ENCODE results near the gene MYO18A.
A peak's percentile ranks its signal among the peaks of the same experiment; 100 is the strongest.

MYO18A gene

DNA sequence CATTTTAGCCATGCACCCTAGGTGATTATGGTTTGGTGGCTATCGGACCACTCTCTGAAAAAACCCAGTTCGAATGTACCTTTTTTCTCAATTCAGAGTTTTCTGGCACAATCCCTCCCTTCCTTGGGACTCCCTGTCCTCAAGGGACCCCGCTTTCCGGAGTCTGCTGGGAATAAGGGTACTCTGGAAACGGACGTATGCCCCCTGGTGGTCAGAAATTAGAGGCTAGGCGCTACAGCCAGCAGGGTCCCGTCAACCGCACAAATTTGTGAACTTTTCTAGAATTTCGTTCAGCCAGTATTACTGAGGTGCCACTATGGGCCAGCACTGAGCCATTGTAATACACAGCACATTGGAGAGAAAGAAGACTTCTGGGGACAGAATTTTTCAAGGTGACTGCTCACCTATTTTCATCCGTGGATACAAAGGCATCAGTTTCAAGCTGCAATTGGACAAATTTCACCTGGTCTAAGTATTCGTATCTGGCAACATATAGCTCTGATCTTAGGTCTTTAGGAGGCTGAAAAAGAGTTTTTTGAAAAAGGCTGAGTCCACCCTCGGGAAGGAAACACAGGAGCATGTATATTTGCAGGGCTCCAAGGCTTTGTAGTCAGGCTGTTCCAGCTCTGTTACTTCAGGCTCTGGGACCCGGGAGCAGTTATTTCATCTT is 39.3 kb upstream of the MYO18A start:
- Histone ChIP-seq H3K27ac (ENCODE audit: extremely low read depth, low read depth, low read length) (no peak overlapping the region), H3K9me3 (ENCODE audit: control insufficient read depth, insufficient read depth, low read depth, low read length) (no peaks in the 10 kb centered on the region), H3K4me3 (ENCODE audit: low read depth, low read length) (no peak overlapping the region), H3K4me1 (ENCODE audit: control insufficient read depth, insufficient read depth, low read length) (no peaks in the 10 kb centered on the region), H3K36me3 (ENCODE audit: control insufficient read depth in 2 of 2, insufficient read depth in 1 of 2, low read length in 2 of 2) (no peaks in the 10 kb centered on the region)
- ChIA-PET CTCF (interaction anchor here (0.6 to 12.0 kb wide), 64 partner anchors 9 to 1379 kb away, joined by 3 to 235 read pairs (median 5); partner anchors contain the start of gene MYO18A), POLR2A (interaction anchor here (0.7 to 3.2 kb wide), 3 partner anchors 71 to 75 kb away, joined by 3 to 18 read pairs (median 3); partner anchors contain the start of gene NUFIP2)
- peak; percentile 60; the same call in 1 of the 2 replicates for TF ChIP-seq ZEB2 (tag by site-specific recombination; IDR thresholded peaks at IDR 0.05)
- TF ChIP-seq ZNF184 (tag by site-specific recombination; IDR thresholded peaks at IDR 0.05), result 0 out of 2 replicates have a peak, but pooled peaks have one; percentile 37
- TF ChIP-seq ZNF473 (tag by site-specific recombination; IDR thresholded peaks at IDR 0.05), result no peak
- no peak for TF ChIP-seq ZNF350 (tag by site-specific recombination; IDR thresholded peaks at IDR 0.05)
- TF ChIP-seq, protein P1, sequence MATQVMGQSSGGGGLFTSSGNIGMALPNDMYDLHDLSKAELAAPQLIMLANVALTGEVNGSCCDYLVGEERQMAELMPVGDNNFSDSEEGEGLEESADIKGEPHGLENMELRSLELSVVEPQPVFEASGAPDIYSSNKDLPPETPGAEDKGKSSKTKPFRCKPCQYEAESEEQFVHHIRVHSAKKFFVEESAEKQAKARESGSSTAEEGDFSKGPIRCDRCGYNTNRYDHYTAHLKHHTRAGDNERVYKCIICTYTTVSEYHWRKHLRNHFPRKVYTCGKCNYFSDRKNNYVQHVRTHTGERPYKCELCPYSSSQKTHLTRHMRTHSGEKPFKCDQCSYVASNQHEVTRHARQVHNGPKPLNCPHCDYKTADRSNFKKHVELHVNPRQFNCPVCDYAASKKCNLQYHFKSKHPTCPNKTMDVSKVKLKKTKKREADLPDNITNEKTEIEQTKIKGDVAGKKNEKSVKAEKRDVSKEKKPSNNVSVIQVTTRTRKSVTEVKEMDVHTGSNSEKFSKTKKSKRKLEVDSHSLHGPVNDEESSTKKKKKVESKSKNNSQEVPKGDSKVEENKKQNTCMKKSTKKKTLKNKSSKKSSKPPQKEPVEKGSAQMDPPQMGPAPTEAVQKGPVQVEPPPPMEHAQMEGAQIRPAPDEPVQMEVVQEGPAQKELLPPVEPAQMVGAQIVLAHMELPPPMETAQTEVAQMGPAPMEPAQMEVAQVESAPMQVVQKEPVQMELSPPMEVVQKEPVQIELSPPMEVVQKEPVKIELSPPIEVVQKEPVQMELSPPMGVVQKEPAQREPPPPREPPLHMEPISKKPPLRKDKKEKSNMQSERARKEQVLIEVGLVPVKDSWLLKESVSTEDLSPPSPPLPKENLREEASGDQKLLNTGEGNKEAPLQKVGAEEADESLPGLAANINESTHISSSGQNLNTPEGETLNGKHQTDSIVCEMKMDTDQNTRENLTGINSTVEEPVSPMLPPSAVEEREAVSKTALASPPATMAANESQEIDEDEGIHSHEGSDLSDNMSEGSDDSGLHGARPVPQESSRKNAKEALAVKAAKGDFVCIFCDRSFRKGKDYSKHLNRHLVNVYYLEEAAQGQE (tag by site-specific recombination; IDR thresholded peaks at IDR 0.05), result no peak
- TF ChIP-seq, protein P2, sequence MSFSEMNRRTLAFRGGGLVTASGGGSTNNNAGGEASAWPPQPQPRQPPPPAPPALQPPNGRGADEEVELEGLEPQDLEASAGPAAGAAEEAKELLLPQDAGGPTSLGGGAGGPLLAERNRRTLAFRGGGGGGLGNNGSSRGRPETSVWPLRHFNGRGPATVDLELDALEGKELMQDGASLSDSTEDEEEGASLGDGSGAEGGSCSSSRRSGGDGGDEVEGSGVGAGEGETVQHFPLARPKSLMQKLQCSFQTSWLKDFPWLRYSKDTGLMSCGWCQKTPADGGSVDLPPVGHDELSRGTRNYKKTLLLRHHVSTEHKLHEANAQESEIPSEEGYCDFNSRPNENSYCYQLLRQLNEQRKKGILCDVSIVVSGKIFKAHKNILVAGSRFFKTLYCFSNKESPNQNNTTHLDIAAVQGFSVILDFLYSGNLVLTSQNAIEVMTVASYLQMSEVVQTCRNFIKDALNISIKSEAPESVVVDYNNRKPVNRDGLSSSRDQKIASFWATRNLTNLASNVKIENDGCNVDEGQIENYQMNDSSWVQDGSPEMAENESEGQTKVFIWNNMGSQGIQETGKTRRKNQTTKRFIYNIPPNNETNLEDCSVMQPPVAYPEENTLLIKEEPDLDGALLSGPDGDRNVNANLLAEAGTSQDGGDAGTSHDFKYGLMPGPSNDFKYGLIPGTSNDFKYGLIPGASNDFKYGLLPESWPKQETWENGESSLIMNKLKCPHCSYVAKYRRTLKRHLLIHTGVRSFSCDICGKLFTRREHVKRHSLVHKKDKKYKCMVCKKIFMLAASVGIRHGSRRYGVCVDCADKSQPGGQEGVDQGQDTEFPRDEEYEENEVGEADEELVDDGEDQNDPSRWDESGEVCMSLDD (tag by site-specific recombination; IDR thresholded peaks at IDR 0.05), result peak; percentile 26; the same call in 1 of the 2 replicates
- no peak for TF ChIP-seq ZNF169 (tag by site-specific recombination; IDR thresholded peaks at IDR 0.05)
- TF ChIP-seq, protein P3, sequence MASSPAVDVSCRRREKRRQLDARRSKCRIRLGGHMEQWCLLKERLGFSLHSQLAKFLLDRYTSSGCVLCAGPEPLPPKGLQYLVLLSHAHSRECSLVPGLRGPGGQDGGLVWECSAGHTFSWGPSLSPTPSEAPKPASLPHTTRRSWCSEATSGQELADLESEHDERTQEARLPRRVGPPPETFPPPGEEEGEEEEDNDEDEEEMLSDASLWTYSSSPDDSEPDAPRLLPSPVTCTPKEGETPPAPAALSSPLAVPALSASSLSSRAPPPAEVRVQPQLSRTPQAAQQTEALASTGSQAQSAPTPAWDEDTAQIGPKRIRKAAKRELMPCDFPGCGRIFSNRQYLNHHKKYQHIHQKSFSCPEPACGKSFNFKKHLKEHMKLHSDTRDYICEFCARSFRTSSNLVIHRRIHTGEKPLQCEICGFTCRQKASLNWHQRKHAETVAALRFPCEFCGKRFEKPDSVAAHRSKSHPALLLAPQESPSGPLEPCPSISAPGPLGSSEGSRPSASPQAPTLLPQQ (tag by site-specific recombination; IDR thresholded peaks at IDR 0.05), result no peak
- no peak for TF ChIP-seq ZNF544 (tag by site-specific recombination; IDR thresholded peaks at IDR 0.05)
- no peak for TF ChIP-seq BCL11A (tag by site-specific recombination; IDR thresholded peaks at IDR 0.05; ENCODE audit: low read depth)
- TF ChIP-seq ZNF560 (tag by site-specific recombination; IDR thresholded peaks at IDR 0.05; ENCODE audit: borderline replicate concordance), result no peak
- TF ChIP-seq, protein P4, sequence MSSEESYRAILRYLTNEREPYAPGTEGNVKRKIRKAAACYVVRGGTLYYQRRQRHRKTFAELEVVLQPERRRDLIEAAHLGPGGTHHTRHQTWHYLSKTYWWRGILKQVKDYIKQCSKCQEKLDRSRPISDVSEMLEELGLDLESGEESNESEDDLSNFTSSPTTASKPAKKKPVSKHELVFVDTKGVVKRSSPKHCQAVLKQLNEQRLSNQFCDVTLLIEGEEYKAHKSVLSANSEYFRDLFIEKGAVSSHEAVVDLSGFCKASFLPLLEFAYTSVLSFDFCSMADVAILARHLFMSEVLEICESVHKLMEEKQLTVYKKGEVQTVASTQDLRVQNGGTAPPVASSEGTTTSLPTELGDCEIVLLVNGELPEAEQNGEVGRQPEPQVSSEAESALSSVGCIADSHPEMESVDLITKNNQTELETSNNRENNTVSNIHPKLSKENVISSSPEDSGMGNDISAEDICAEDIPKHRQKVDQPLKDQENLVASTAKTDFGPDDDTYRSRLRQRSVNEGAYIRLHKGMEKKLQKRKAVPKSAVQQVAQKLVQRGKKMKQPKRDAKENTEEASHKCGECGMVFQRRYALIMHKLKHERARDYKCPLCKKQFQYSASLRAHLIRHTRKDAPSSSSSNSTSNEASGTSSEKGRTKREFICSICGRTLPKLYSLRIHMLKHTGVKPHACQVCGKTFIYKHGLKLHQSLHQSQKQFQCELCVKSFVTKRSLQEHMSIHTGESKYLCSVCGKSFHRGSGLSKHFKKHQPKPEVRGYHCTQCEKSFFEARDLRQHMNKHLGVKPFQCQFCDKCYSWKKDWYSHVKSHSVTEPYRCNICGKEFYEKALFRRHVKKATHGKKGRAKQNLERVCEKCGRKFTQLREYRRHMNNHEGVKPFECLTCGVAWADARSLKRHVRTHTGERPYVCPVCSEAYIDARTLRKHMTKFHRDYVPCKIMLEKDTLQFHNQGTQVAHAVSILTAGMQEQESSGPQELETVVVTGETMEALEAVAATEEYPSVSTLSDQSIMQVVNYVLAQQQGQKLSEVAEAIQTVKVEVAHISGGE (tag by site-specific recombination; conservative IDR thresholded peaks at IDR 0.05; ENCODE audit: low read depth), result no peak
- no peak for TF ChIP-seq ZNF626 (tag by site-specific recombination; IDR thresholded peaks at IDR 0.05)
- peak; percentile 96 for TF ChIP-seq IKZF3 (tag by site-specific recombination; IDR thresholded peaks at IDR 0.05)
- no peak for TF ChIP-seq ZNF48 (tag by site-specific recombination; IDR thresholded peaks at IDR 0.05)
- no peak for TF ChIP-seq SALL2 (tag by site-specific recombination; IDR thresholded peaks at IDR 0.05; ENCODE audit: borderline replicate concordance)
- TF ChIP-seq, protein P5, sequence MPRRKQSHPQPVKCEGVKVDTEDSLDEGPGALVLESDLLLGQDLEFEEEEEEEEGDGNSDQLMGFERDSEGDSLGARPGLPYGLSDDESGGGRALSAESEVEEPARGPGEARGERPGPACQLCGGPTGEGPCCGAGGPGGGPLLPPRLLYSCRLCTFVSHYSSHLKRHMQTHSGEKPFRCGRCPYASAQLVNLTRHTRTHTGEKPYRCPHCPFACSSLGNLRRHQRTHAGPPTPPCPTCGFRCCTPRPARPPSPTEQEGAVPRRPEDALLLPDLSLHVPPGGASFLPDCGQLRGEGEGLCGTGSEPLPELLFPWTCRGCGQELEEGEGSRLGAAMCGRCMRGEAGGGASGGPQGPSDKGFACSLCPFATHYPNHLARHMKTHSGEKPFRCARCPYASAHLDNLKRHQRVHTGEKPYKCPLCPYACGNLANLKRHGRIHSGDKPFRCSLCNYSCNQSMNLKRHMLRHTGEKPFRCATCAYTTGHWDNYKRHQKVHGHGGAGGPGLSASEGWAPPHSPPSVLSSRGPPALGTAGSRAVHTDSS (tag by site-specific recombination; IDR thresholded peaks at IDR 0.05), result no peak
- TF ChIP-seq, protein P6, sequence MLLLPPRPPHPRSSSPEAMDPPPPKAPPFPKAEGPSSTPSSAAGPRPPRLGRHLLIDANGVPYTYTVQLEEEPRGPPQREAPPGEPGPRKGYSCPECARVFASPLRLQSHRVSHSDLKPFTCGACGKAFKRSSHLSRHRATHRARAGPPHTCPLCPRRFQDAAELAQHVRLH (tag by site-specific recombination; IDR thresholded peaks at IDR 0.05), result no peak
- TF ChIP-seq, protein P7, sequence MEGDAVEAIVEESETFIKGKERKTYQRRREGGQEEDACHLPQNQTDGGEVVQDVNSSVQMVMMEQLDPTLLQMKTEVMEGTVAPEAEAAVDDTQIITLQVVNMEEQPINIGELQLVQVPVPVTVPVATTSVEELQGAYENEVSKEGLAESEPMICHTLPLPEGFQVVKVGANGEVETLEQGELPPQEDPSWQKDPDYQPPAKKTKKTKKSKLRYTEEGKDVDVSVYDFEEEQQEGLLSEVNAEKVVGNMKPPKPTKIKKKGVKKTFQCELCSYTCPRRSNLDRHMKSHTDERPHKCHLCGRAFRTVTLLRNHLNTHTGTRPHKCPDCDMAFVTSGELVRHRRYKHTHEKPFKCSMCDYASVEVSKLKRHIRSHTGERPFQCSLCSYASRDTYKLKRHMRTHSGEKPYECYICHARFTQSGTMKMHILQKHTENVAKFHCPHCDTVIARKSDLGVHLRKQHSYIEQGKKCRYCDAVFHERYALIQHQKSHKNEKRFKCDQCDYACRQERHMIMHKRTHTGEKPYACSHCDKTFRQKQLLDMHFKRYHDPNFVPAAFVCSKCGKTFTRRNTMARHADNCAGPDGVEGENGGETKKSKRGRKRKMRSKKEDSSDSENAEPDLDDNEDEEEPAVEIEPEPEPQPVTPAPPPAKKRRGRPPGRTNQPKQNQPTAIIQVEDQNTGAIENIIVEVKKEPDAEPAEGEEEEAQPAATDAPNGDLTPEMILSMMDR (tag by site-specific recombination; IDR thresholded peaks at IDR 0.05), result peak; percentile 94
- TF ChIP-seq ZNF174 (tag by site-specific recombination; IDR thresholded peaks at IDR 0.05), result no peak
- TF ChIP-seq ZNF596 (tag by site-specific recombination; IDR thresholded peaks at IDR 0.05), result no peak
- TF ChIP-seq ZNF660 (tag by site-specific recombination; IDR thresholded peaks at IDR 0.05), result peak; percentile 70; the same call in 1 of the 2 replicates

Measured in HEK293 (cell line).